GM21526 (cell line): ENCODE data around the gene ARMH3.
"Not testable (repeated sequence)": the region's sequence is repeated elsewhere in the genome, so short reads cannot be mapped to it uniquely, and the experiment has no call there.

Experiments
- ATAC-seq: cut with Tn5 transposase; IDR thresholded peaks from one replicate; pipeline ENCODE4 v1.9.1; 2021; ENCODE audit warnings: moderate library complexity; ENCODE audit not compliant: unreplicated experiment, low FRiP score

Gene ARMH3

GRCh38 chr10:102046095-102046494 is 9.9 kb downstream of the ARMH3 start:
- no peak for ATAC-seq

- ATAC-seq: no peak
These were observed 10.7 kb downstream of the ARMH3 start for GRCh38 chr10:102045292-102045691.

- no peak for ATAC-seq
These were observed 15.5 kb downstream of the ARMH3 start for GRCh38 chr10:102040305-102041050.

- no peak for ATAC-seq
These were observed 17.6 kb downstream of the ARMH3 start for GRCh38 chr10:102038410-102038809.

- ATAC-seq: not testable (repeated sequence)
These were observed 20.2 kb downstream of the ARMH3 start for GRCh38 chr10:102035807-102036206.

GRCh38 chr10:102033787-102034186 is 22.2 kb downstream of the ARMH3 start:
- ATAC-seq: no peak

- no peak for ATAC-seq
These were observed 28.7 kb downstream of the ARMH3 start for GRCh38 chr10:102027261-102027660.

- no peak for ATAC-seq
These were observed 31.2 kb downstream of the ARMH3 start for GRCh38 chr10:102024799-102025198.

- ATAC-seq: no peak
These were observed 35.0 kb downstream of the ARMH3 start for GRCh38 chr10:102020938-102021337.

- no peak for ATAC-seq
These were observed 38.7 kb downstream of the ARMH3 start for GRCh38 chr10:102017295-102017694.

GRCh38 chr10:102016416-102016815 is 39.6 kb downstream of the ARMH3 start:
- no peak for ATAC-seq

- ATAC-seq: no peak
These were observed 45.0 kb downstream of the ARMH3 start for GRCh38 chr10:102010961-102011360.

GRCh38 chr10:102009801-102010425 is 46.1 kb downstream of the ARMH3 start:
- no peak for ATAC-seq

GRCh38 chr10:102007796-102008195 is 48.2 kb downstream of the ARMH3 start:
- ATAC-seq: no peak

GRCh38 chr10:102007031-102007430 is 48.9 kb downstream of the ARMH3 start:
- ATAC-seq: not testable (repeated sequence)

GRCh38 chr10:102004376-102004775 is 51.6 kb downstream of the ARMH3 start:
- ATAC-seq: no peak

GRCh38 chr10:102003541-102003940 is 52.4 kb downstream of the ARMH3 start:
- no peak for ATAC-seq

GRCh38 chr10:102001435-102002068 is 54.4 kb downstream of the ARMH3 start:
- no peak for ATAC-seq

- no peak for ATAC-seq
These were observed 58.2 kb downstream of the ARMH3 start for GRCh38 chr10:101997803-101998202.

GRCh38 chr10:101995451-101996063 is 60.4 kb downstream of the ARMH3 start:
- no peak for ATAC-seq

GRCh38 chr10:101993651-101994200 is 62.2 kb downstream of the ARMH3 start:
- no peak for ATAC-seq
